Suprapubic skin (tissue), 3 donors: ENCODE results near the gene DCK.

ENCODE experiments used
- CTCF ChIP-seq, 2 donors: fragments of 200-600 bp in 1 of 2; fragments of 450-650 bp in 1 of 2; sonication (generic) in 1 of 2; IDR thresholded peaks; one replicate each; pipeline ENCODE4 v1.5.1; 2016 to 2019; ENCODE audit warnings: antibody characterized with exemption in 2 of 2, mild to moderate bottlenecking in 1 of 2, moderate library complexity in 1 of 2
- EP300 ChIP-seq: sonication (generic); formaldehyde crosslinking; IDR thresholded peaks from one replicate; pipeline ENCODE4 v1.6.1; 2017; ENCODE audit warnings: antibody characterized with exemption

GRCh38 chr4:71064521-71064920 is 71.1 kb downstream of the DCK start:
- no peak for TF ChIP-seq EP300
- no peak for TF ChIP-seq CTCF (IDR thresholded peaks at IDR 0.05)
